WTC11 (cell line): ENCODE measurements around the gene TASL. TPM values are rescaled to one million over a fixed set of nuclear protein-coding genes. Genes with fewer than 3 reads are reported as not detected.
A peak's percentile ranks its signal among the peaks of the same experiment; 100 is the strongest.

ENCODE experiments used
- ATAC-seq: fragments of 200-7000 bp; cut with Tn5 transposase; 2 replicates; pipeline ENCODE4 v1.10.0; 2021; ENCODE audit warnings: mild to moderate bottlenecking, moderate library complexity
- CTCF ChIA-PET: fragments of 300-600 bp; sonication (Branson Sonifier 250); formaldehyde crosslinking; loops from one replicate; lab custom pipeline; 2021; ENCODE audit warnings: antibody characterized with exemption; lab: Charles Lee
- POLR2A ChIA-PET: fragments of 350-600 bp; sonication (Branson Sonifier 250); formaldehyde crosslinking; loops from one replicate; lab custom pipeline; 2021; ENCODE audit warnings: antibody characterized with exemption; lab: Charles Lee
- DNase-seq: peaks from one replicate; pipeline ENCODE4 v3.0.0; 2021; ENCODE audit warnings: low spot score
- H3K27ac Mint-ChIP-seq: 2 replicates; pipeline ENCODE4 v1.8.0; 2021; ENCODE audit warnings: mixed read lengths
- H3K27me3 Mint-ChIP-seq: 2 replicates; pipeline ENCODE4 v1.8.0; 2021; ENCODE audit warnings: low read depth, mild to moderate bottlenecking, moderate library complexity, mixed read lengths
- H3K36me3 Mint-ChIP-seq: 2 replicates; pipeline ENCODE4 v1.8.0; 2021; ENCODE audit warnings: mixed read lengths
- H3K4me1 Mint-ChIP-seq: 2 replicates; pipeline ENCODE4 v1.8.0; 2022; ENCODE audit warnings: mixed read lengths
- H3K4me3 Mint-ChIP-seq: 2 replicates; pipeline ENCODE4 v1.8.0; 2021; ENCODE audit warnings: mild to moderate bottlenecking, moderate library complexity, mixed read lengths
- H3K9me3 Mint-ChIP-seq: 2 replicates; pipeline ENCODE4 v1.8.0; 2021; ENCODE audit warnings: mixed read lengths
- CREB1 ChIP-seq: sonication (generic); formaldehyde crosslinking; IDR thresholded peaks from 2 replicates; pipeline ENCODE4 v1.8.0; 2023; ENCODE audit warnings: mild to moderate bottlenecking, missing genetic modification reagents
- CREM ChIP-seq: sonication (generic); formaldehyde crosslinking; IDR thresholded peaks from 2 replicates; pipeline ENCODE4 v1.8.1; 2022; ENCODE audit warnings: mild to moderate bottlenecking, missing genetic modification reagents, moderate library complexity
- ESRRA ChIP-seq: sonication (generic); formaldehyde crosslinking; IDR thresholded peaks from 2 replicates; pipeline ENCODE4 v1.8.1; 2022; ENCODE audit warnings: mild to moderate bottlenecking, missing genetic modification reagents, borderline replicate concordance
- GRHL2 ChIP-seq: fragments of 250-450 bp; sonication (Bioruptor Pico); IDR thresholded peaks from 2 replicates; pipeline ENCODE4 v1.8.0; 2022; ENCODE audit warnings: mild to moderate bottlenecking, moderate library complexity; ENCODE audit not compliant: insufficient replicate concordance, severe bottlenecking
- IRF2 ChIP-seq: sonication (generic); formaldehyde crosslinking; IDR thresholded peaks from 2 replicates; pipeline ENCODE4 v1.8.0; 2022; ENCODE audit warnings: low read depth, missing genetic modification reagents, borderline replicate concordance
- RELA ChIP-seq: sonication (generic); formaldehyde crosslinking; IDR thresholded peaks from 2 replicates; pipeline ENCODE4 v1.8.1; 2022; ENCODE audit warnings: missing genetic modification reagents, mild to moderate bottlenecking, borderline replicate concordance
- RORB ChIP-seq: fragments of 250-450 bp; sonication (Bioruptor Pico); IDR thresholded peaks from 2 replicates; pipeline ENCODE4 v1.9.0; 2021; ENCODE audit warnings: mild to moderate bottlenecking
- SMAD3 ChIP-seq: sonication (generic); formaldehyde crosslinking; IDR thresholded peaks from 2 replicates; pipeline ENCODE4 v1.8.0; 2022; ENCODE audit warnings: missing genetic modification reagents, mild to moderate bottlenecking, borderline replicate concordance
- TCF7 ChIP-seq: sonication (generic); formaldehyde crosslinking; IDR thresholded peaks from 2 replicates; pipeline ENCODE4 v1.8.0; 2022; ENCODE audit warnings: mild to moderate bottlenecking, low read depth, missing genetic modification reagents, moderate library complexity
- ZNF138 ChIP-seq: sonication (generic); formaldehyde crosslinking; conservative IDR thresholded peaks from 2 replicates; pipeline ENCODE4 v1.8.1; 2022; ENCODE audit warnings: mild to moderate bottlenecking, moderate library complexity, missing genetic modification reagents
- ZNF317 ChIP-seq: sonication (generic); formaldehyde crosslinking; IDR thresholded peaks from 2 replicates; pipeline ENCODE4 v1.8.1; 2023; ENCODE audit warnings: low read depth, mild to moderate bottlenecking, moderate library complexity, missing genetic modification reagents, borderline replicate concordance
- ZNF416 ChIP-seq: fragments of 250-450 bp; sonication (Bioruptor Pico); IDR thresholded peaks from 2 replicates; pipeline ENCODE4 v1.9.0; 2021; ENCODE audit warnings: mild to moderate bottlenecking, inconsistent platforms
- total RNA-seq: library from RNA; stranded (reverse); gene quantifications from 3 replicates; pipeline ENCODE4 v1.2.3, GENCODE V29; 2021
- TF ChIP-seq, protein P1 (sequence below): fragments of 250-450 bp; sonication (Bioruptor Pico); IDR thresholded peaks from 2 replicates; pipeline ENCODE4 v1.9.0; 2021; ENCODE audit warnings: mild to moderate bottlenecking
- TF ChIP-seq, protein P2 (sequence below): sonication (generic); formaldehyde crosslinking; conservative IDR thresholded peaks from 2 replicates; pipeline ENCODE4 v1.8.1; 2023; ENCODE audit warnings: mild to moderate bottlenecking, low read depth, missing genetic modification reagents, moderate library complexity
- TF ChIP-seq, protein P3 (sequence below): sonication (generic); formaldehyde crosslinking; IDR thresholded peaks from 2 replicates; pipeline ENCODE4 v1.8.1; 2023; ENCODE audit warnings: mild to moderate bottlenecking, missing genetic modification reagents
- TF ChIP-seq, protein P4 (sequence below): sonication (generic); formaldehyde crosslinking; IDR thresholded peaks from 2 replicates; pipeline ENCODE4 v1.8.0; 2022; ENCODE audit warnings: mild to moderate bottlenecking, missing genetic modification reagents
- TF ChIP-seq, protein P5 (sequence below): sonication (generic); formaldehyde crosslinking; IDR thresholded peaks from 2 replicates; pipeline ENCODE4 v1.8.1; 2022; ENCODE audit warnings: missing genetic modification reagents, borderline replicate concordance

The TASL gene
- total RNA-seq, 1 experiment from 2014 or later: not detected

DNA sequence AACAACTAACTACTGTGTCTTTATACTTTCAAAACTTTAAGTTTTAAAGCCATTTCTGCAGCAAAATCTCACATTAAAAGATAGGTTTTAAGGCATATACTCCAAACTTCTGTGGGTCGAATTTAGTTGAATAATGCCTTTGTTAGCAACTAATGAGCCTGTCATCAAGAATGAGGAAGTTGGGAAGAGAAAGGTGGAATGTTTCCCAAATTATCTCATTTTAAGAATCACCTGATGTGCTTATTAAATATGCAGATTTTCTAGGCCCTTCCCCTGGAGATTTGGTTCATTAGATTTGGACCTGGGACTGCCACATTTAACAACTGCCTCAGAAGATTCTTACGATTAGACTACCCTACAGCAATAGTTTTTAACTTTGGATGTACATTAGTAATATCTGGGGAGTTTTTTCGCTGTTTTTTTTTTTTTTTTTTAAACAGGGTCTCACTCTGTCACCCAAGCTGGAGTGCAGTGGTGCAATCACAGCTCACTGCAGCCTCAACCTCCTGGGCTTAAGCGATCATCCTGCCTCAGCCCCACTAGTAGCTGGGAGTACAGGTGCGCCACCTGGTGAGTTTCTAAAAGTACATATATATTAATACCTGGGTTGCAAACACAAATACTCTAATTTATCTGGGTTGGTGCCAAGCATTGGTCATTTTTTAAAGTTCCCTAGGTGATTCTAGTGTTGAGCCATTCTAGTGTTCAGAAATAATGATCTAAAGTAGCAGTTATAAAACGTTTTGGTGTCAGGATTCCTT is 16.1 kb upstream of the TASL start:
- DNase-seq (peak; percentile 14), ATAC-seq (no peak)
- peaks cover 5% of the 10 kb centered on the region for H3K4me1 Mint-ChIP-seq
- no peaks in the 10 kb centered on the region for H3K27me3 Mint-ChIP-seq
- H3K36me3 Mint-ChIP-seq: no peaks in the 10 kb centered on the region
- no peaks in the 10 kb centered on the region for H3K9me3 Mint-ChIP-seq
- ChIA-PET CTCF (no interaction called here), POLR2A (no interaction called here)
- H3K4me3 Mint-ChIP-seq: no peak overlapping the region
- no peak overlapping the region for H3K27ac Mint-ChIP-seq
- TF ChIP-seq, protein P1, sequence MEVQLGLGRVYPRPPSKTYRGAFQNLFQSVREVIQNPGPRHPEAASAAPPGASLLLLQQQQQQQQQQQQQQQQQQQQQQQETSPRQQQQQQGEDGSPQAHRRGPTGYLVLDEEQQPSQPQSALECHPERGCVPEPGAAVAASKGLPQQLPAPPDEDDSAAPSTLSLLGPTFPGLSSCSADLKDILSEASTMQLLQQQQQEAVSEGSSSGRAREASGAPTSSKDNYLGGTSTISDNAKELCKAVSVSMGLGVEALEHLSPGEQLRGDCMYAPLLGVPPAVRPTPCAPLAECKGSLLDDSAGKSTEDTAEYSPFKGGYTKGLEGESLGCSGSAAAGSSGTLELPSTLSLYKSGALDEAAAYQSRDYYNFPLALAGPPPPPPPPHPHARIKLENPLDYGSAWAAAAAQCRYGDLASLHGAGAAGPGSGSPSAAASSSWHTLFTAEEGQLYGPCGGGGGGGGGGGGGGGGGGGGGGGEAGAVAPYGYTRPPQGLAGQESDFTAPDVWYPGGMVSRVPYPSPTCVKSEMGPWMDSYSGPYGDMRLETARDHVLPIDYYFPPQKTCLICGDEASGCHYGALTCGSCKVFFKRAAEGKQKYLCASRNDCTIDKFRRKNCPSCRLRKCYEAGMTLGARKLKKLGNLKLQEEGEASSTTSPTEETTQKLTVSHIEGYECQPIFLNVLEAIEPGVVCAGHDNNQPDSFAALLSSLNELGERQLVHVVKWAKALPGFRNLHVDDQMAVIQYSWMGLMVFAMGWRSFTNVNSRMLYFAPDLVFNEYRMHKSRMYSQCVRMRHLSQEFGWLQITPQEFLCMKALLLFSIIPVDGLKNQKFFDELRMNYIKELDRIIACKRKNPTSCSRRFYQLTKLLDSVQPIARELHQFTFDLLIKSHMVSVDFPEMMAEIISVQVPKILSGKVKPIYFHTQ: no peak
- TF ChIP-seq RELA (CRISPR knock-in tag) (no peak), RORB (CRISPR knock-in tag) (no peak), ZNF416 (CRISPR knock-in tag) (no peak), CREM (CRISPR knock-in tag) (no peak), TCF7 (no peak), SMAD3 (CRISPR knock-in tag) (no peak), IRF2 (CRISPR knock-in tag) (no peak), ESRRA (CRISPR knock-in tag) (no peak), ZNF317 (CRISPR knock-in tag) (no peak), GRHL2 (no peak), CREB1 (CRISPR knock-in tag) (no peak), ZNF138 (CRISPR knock-in tag) (no peak)
- TF ChIP-seq, protein P2, sequence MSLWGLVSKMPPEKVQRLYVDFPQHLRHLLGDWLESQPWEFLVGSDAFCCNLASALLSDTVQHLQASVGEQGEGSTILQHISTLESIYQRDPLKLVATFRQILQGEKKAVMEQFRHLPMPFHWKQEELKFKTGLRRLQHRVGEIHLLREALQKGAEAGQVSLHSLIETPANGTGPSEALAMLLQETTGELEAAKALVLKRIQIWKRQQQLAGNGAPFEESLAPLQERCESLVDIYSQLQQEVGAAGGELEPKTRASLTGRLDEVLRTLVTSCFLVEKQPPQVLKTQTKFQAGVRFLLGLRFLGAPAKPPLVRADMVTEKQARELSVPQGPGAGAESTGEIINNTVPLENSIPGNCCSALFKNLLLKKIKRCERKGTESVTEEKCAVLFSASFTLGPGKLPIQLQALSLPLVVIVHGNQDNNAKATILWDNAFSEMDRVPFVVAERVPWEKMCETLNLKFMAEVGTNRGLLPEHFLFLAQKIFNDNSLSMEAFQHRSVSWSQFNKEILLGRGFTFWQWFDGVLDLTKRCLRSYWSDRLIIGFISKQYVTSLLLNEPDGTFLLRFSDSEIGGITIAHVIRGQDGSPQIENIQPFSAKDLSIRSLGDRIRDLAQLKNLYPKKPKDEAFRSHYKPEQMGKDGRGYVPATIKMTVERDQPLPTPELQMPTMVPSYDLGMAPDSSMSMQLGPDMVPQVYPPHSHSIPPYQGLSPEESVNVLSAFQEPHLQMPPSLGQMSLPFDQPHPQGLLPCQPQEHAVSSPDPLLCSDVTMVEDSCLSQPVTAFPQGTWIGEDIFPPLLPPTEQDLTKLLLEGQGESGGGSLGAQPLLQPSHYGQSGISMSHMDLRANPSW (CRISPR knock-in tag): no peak
- TF ChIP-seq, protein P3, sequence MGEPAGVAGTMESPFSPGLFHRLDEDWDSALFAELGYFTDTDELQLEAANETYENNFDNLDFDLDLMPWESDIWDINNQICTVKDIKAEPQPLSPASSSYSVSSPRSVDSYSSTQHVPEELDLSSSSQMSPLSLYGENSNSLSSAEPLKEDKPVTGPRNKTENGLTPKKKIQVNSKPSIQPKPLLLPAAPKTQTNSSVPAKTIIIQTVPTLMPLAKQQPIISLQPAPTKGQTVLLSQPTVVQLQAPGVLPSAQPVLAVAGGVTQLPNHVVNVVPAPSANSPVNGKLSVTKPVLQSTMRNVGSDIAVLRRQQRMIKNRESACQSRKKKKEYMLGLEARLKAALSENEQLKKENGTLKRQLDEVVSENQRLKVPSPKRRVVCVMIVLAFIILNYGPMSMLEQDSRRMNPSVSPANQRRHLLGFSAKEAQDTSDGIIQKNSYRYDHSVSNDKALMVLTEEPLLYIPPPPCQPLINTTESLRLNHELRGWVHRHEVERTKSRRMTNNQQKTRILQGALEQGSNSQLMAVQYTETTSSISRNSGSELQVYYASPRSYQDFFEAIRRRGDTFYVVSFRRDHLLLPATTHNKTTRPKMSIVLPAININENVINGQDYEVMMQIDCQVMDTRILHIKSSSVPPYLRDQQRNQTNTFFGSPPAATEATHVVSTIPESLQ (CRISPR knock-in tag): no peak
- TF ChIP-seq, protein P4, sequence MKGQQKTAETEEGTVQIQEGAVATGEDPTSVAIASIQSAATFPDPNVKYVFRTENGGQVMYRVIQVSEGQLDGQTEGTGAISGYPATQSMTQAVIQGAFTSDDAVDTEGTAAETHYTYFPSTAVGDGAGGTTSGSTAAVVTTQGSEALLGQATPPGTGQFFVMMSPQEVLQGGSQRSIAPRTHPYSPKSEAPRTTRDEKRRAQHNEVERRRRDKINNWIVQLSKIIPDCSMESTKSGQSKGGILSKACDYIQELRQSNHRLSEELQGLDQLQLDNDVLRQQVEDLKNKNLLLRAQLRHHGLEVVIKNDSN: no peak
- TF ChIP-seq, protein P5, sequence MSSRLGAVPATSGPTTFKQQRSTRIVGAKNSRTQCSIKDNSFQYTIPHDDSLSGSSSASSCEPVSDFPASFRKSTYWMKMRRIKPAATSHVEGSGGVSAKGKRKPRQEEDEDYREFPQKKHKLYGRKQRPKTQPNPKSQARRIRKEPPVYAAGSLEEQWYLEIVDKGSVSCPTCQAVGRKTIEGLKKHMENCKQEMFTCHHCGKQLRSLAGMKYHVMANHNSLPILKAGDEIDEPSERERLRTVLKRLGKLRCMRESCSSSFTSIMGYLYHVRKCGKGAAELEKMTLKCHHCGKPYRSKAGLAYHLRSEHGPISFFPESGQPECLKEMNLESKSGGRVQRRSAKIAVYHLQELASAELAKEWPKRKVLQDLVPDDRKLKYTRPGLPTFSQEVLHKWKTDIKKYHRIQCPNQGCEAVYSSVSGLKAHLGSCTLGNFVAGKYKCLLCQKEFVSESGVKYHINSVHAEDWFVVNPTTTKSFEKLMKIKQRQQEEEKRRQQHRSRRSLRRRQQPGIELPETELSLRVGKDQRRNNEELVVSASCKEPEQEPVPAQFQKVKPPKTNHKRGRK (CRISPR knock-in tag): no peak
